T-helper 2 cell treated with Interferon-gamma antibody and Interleukin-4, amounts not matched to agents 100 ng/mL and 5 ng/mL, for 36 hours (primary cell): ENCODE measurements around the gene IFNA8. TPM values are rescaled to one million over a fixed set of nuclear protein-coding genes. Genes with fewer than 3 reads are reported as not detected.
"Not testable (repeated sequence)": the region's sequence is repeated elsewhere in the genome, so short reads cannot be mapped to it uniquely, and the experiment has no call there.

Experiments used
- intact Hi-C: fragments of 100-400 bp; cut with micrococcal nuclease; formaldehyde crosslinking; loops from one replicate; pipeline ENCODE4 v1.15.1; 2023
- total RNA-seq: library from RNA; stranded (reverse); gene quantifications from 2 replicates; pipeline ENCODE4 v1.2.3, GENCODE V29; 2022

Gene IFNA8
- not detected in 2 replicates for total RNA-seq

- intact Hi-C loops, result no loop called here
Measured at GRCh38 chr9:21408817-21409216, at the start of gene IFNA8. Gene IFNA8, plus strand, starts transcription at chr9:21409117. Its CDS starts 60 bp downstream, at chr9:21409177.

- intact Hi-C loops, result no loop called here
Measured at GRCh38 chr9:21362287-21362686, 46.6 kb upstream of the IFNA8 start.

GRCh38 chr9:21367169-21367568 is 41.7 kb upstream of the IFNA8 start:
- intact Hi-C loops, result not testable (repeated sequence)

- intact Hi-C loops, result no loop called here
Measured at GRCh38 chr9:21367957-21368356, 41.0 kb upstream of the IFNA8 start, which contains the start of gene IFNA13. Gene IFNA13, minus strand, starts transcription at chr9:21368057. Its CDS starts 47 bp downstream, at chr9:21368010.

GRCh38 chr9:21371467-21371866 is 37.5 kb upstream of the IFNA8 start:
- intact Hi-C loops, result not testable (repeated sequence)

GRCh38 chr9:21381448-21382339 is 27.2 kb upstream of the IFNA8 start:
- intact Hi-C loops, result loop anchor here (1.0 kb wide), 2 partner anchors 24 to 45 kb away; no protein-coding TSS in a partner anchor

GRCh38 chr9:21383627-21384026 is 25.3 kb upstream of the IFNA8 start:
- intact Hi-C loops, result no loop called here

GRCh38 chr9:21385131-21385670 is 23.7 kb upstream of the IFNA8 start, which contains the start of gene IFNA2:
Gene IFNA2, minus strand, starts transcription at chr9:21385398. Its CDS starts 69 bp downstream, at chr9:21385329.
- intact Hi-C loops, result no loop called here

- intact Hi-C loops, result loop anchor here (10.0 kb wide), 1 partner anchor 157 kb away; no protein-coding TSS in a partner anchor
Measured at GRCh38 chr9:21392270-21392669, 16.6 kb upstream of the IFNA8 start.

- intact Hi-C loops, result loop anchor here (1.0 to 10.0 kb wide), 5 partner anchors 38 to 161 kb away; partner anchors contain the start of gene KLHL9
Measured at GRCh38 chr9:21395778-21396717, 12.9 kb upstream of the IFNA8 start.

GRCh38 chr9:21398955-21399489 is 9.9 kb upstream of the IFNA8 start:
- intact Hi-C loops, result loop anchor here (10.0 kb wide), 1 partner anchor 164 kb away; no protein-coding TSS in a partner anchor

- intact Hi-C loops, result loop anchor here (10.0 kb wide), 1 partner anchor 165 kb away; no protein-coding TSS in a partner anchor
Measured at GRCh38 chr9:21399956-21400355, 9.0 kb upstream of the IFNA8 start.

- intact Hi-C loops, result no loop called here
Measured at GRCh38 chr9:21402386-21403251, 6.3 kb upstream of the IFNA8 start.

GRCh38 chr9:21404146-21404545 is 4.8 kb upstream of the IFNA8 start:
- intact Hi-C loops, result no loop called here

- intact Hi-C loops, result no loop called here
Measured at GRCh38 chr9:21412107-21412506, 3.2 kb downstream of the IFNA8 start.

- intact Hi-C loops, result no loop called here
Measured at GRCh38 chr9:21413151-21413550, 4.2 kb downstream of the IFNA8 start.

GRCh38 chr9:21413624-21414023 is 4.7 kb downstream of the IFNA8 start:
- intact Hi-C loops, result no loop called here

- intact Hi-C loops, result no loop called here
Measured at GRCh38 chr9:21414220-21414940, 5.5 kb downstream of the IFNA8 start.
